Activated T-helper 2 cell treated with anti-CD3 and anti-CD28 coated beads, Interferon-gamma antibody, Interleukin-2, Interleukin-4, amounts not matched to agents 10 μg/mL and 5 μg/mL and 100 μg/mL, durations not matched to agents 14 hours and 24 hours and 36 hours (primary cell): Measurements from ENCODE around the gene TUBB1. TPM values are rescaled to one million over a fixed set of nuclear protein-coding genes. Genes with fewer than 3 reads are reported as not detected.

Source experiments
- DNase-seq: peaks from one replicate; pipeline ENCODE4 v3.0.0; 2021; ENCODE audit warnings: low spot score
- H3K27ac Mint-ChIP-seq: one replicate; pipeline ENCODE4 v1.8.0; 2021; ENCODE audit warnings: mixed read lengths
- H3K27me3 Mint-ChIP-seq: one replicate; pipeline ENCODE4 v1.8.0; 2021; ENCODE audit warnings: low read depth, mixed read lengths
- H3K36me3 Mint-ChIP-seq: one replicate; pipeline ENCODE4 v1.8.0; 2021; ENCODE audit warnings: low read depth, mixed read lengths
- H3K4me1 Mint-ChIP-seq: one replicate; pipeline ENCODE4 v1.8.0; 2021; ENCODE audit warnings: low read depth, mixed read lengths
- H3K4me3 Mint-ChIP-seq: one replicate; pipeline ENCODE4 v1.8.0; 2021; ENCODE audit warnings: low read depth, mild to moderate bottlenecking, moderate library complexity, mixed read lengths
- H3K9me3 Mint-ChIP-seq: one replicate; pipeline ENCODE4 v1.8.0; 2021; ENCODE audit warnings: mixed read lengths
- intact Hi-C: fragments of 100-400 bp; cut with micrococcal nuclease; formaldehyde crosslinking; loops from one replicate; pipeline ENCODE4 v1.15.1; 2023
- total RNA-seq: library from RNA; stranded (reverse); gene quantifications from 2 replicates; pipeline ENCODE4 v1.2.3, GENCODE V29; 2022

The TUBB1 gene
- total RNA-seq, result not detected in 2 replicates

GRCh38 chr20:59019217-59019616, at the start of gene TUBB1:
Gene TUBB1 (plus strand): TSS chr20:59019429. CDS start chr20:59019523, 94 bp downstream.
- Mint-ChIP-seq H3K4me3 (no peak within 1 kb of the TSS), H3K27ac (no peak within 1 kb of the TSS), H3K9me3 (no peaks in the 10 kb centered on the region), H3K36me3 (peaks cover 20% of the 10 kb centered on the region), H3K27me3 (no peaks in the 10 kb centered on the region), H3K4me1 (peaks cover 25% of the 10 kb centered on the region)
- intact Hi-C loops, result no loop called here
- no peak for DNase-seq

GRCh38 chr20:58969439-58969838, 49.8 kb upstream of the TUBB1 start:
- Mint-ChIP-seq H3K27me3 (peaks cover 16% of the 10 kb centered on the region), H3K27ac (no peak overlapping the region), H3K4me1 (no peaks in the 10 kb centered on the region), H3K4me3 (no peak overlapping the region), H3K9me3 (no peaks in the 10 kb centered on the region), H3K36me3 (no peaks in the 10 kb centered on the region)
- DNase-seq, result no peak
- intact Hi-C loops, result no loop called here

GRCh38 chr20:58970146-58970545, 49.1 kb upstream of the TUBB1 start:
- intact Hi-C loops, result no loop called here
- H3K27me3 Mint-ChIP-seq, result peaks cover 13% of the 10 kb centered on the region
- H3K4me3 Mint-ChIP-seq, result no peak overlapping the region
- H3K9me3 Mint-ChIP-seq, result peaks cover 3% of the 10 kb centered on the region
- H3K4me1 Mint-ChIP-seq, result no peaks in the 10 kb centered on the region
- DNase-seq, result no peak
- no peak overlapping the region for H3K27ac Mint-ChIP-seq
- no peaks in the 10 kb centered on the region for H3K36me3 Mint-ChIP-seq

- DNase-seq, result no peak
- Mint-ChIP-seq H3K27ac (no peak overlapping the region), H3K27me3 (peaks cover 11% of the 10 kb centered on the region), H3K36me3 (no peaks in the 10 kb centered on the region), H3K4me3 (no peak overlapping the region), H3K9me3 (peaks cover 13% of the 10 kb centered on the region), H3K4me1 (no peaks in the 10 kb centered on the region)
- intact Hi-C loops, result no loop called here
These were observed 47.8 kb upstream of the TUBB1 start for GRCh38 chr20:58971429-58971828.

- H3K4me3 Mint-ChIP-seq, result no peak overlapping the region
- peak; percentile 6 for DNase-seq
- H3K4me1 Mint-ChIP-seq, result no peaks in the 10 kb centered on the region
- H3K9me3 Mint-ChIP-seq, result peaks cover 13% of the 10 kb centered on the region
- H3K27me3 Mint-ChIP-seq, result peaks cover 11% of the 10 kb centered on the region
- no peak overlapping the region for H3K27ac Mint-ChIP-seq
- H3K36me3 Mint-ChIP-seq, result no peaks in the 10 kb centered on the region
- intact Hi-C loops, result no loop called here
These were observed 46.0 kb upstream of the TUBB1 start for GRCh38 chr20:58973179-58973578.

GRCh38 chr20:58973866-58974265, 45.4 kb upstream of the TUBB1 start:
- DNase-seq, result no peak
- Mint-ChIP-seq H3K27me3 (peaks cover 8% of the 10 kb centered on the region), H3K9me3 (peaks cover 13% of the 10 kb centered on the region), H3K4me3 (no peak overlapping the region), H3K36me3 (no peaks in the 10 kb centered on the region), H3K27ac (no peak overlapping the region), H3K4me1 (no peaks in the 10 kb centered on the region)
- intact Hi-C loops, result no loop called here

GRCh38 chr20:58975353-58975752, 43.9 kb upstream of the TUBB1 start:
- H3K27ac Mint-ChIP-seq, result no peak overlapping the region
- peaks cover 13% of the 10 kb centered on the region for H3K9me3 Mint-ChIP-seq
- H3K4me3 Mint-ChIP-seq, result no peak overlapping the region
- DNase-seq, result no peak
- peaks cover 6% of the 10 kb centered on the region for H3K27me3 Mint-ChIP-seq
- intact Hi-C loops, result no loop called here
- no peaks in the 10 kb centered on the region for H3K4me1 Mint-ChIP-seq
- no peaks in the 10 kb centered on the region for H3K36me3 Mint-ChIP-seq

- Mint-ChIP-seq H3K27ac (no peak overlapping the region), H3K4me1 (no peaks in the 10 kb centered on the region), H3K27me3 (peaks cover 6% of the 10 kb centered on the region), H3K36me3 (no peaks in the 10 kb centered on the region), H3K4me3 (no peak overlapping the region), H3K9me3 (peaks cover 13% of the 10 kb centered on the region)
- no peak for DNase-seq
- intact Hi-C loops, result no loop called here
These were observed 43.0 kb upstream of the TUBB1 start for GRCh38 chr20:58976061-58976730.

GRCh38 chr20:58978351-58979190, 40.7 kb upstream of the TUBB1 start:
- Mint-ChIP-seq H3K27me3 (peaks cover 5% of the 10 kb centered on the region), H3K4me3 (no peak overlapping the region), H3K9me3 (peaks cover 13% of the 10 kb centered on the region)

GRCh38 chr20:58980711-58981627, 38.3 kb upstream of the TUBB1 start, which contains the start of gene NELFCD:
Gene NELFCD (plus strand): TSS chr20:58981256. CDS start chr20:58981310, 54 bp downstream.
- Mint-ChIP-seq H3K27me3 (peaks cover 3% of the 10 kb centered on the region), H3K4me3 (peak within 1 kb of the TSS; percentile 93), H3K27ac (peak within 1 kb of the TSS; percentile 90), H3K36me3 (peaks cover 23% of the 10 kb centered on the region), H3K4me1 (peaks cover 27% of the 10 kb centered on the region), H3K9me3 (peaks cover 2% of the 10 kb centered on the region)
- peak; percentile 83 for DNase-seq
- intact Hi-C loops, result loop anchor here (5.0 to 10.0 kb wide), 3 partner anchors 51 to 326 kb away; partner anchors contain the start of genes ATP5F1E and STX16

More at GRCh38 chr20:58978351-58979190, 40.7 kb upstream of the TUBB1 start:
- peaks cover 8% of the 10 kb centered on the region for H3K36me3 Mint-ChIP-seq
- intact Hi-C loops, result no loop called here
- peaks cover 10% of the 10 kb centered on the region for H3K4me1 Mint-ChIP-seq
- DNase-seq, result no peak
- no peak overlapping the region for H3K27ac Mint-ChIP-seq

GRCh38 chr20:58981628-58982364, 37.4 kb upstream of the TUBB1 start:
- peaks cover 3% of the 10 kb centered on the region for H3K27me3 Mint-ChIP-seq
- no peak for DNase-seq
- H3K4me1 Mint-ChIP-seq, result peaks cover 32% of the 10 kb centered on the region
- intact Hi-C loops, result loop anchor here (5.0 to 10.0 kb wide), 3 partner anchors 51 to 327 kb away; partner anchors contain the start of genes ATP5F1E and STX16
- peaks cover 30% of the 10 kb centered on the region for H3K36me3 Mint-ChIP-seq
- H3K27ac Mint-ChIP-seq, result peak overlapping the region; percentile 90
- peak overlapping the region; percentile 93 for H3K4me3 Mint-ChIP-seq
- no peaks in the 10 kb centered on the region for H3K9me3 Mint-ChIP-seq
